ENCODE measurements around the gene CGREF1. TPM values are rescaled to one million over a fixed set of nuclear protein-coding genes. Genes with fewer than 3 reads are reported as not detected.

The CGREF1 gene
- total RNA-seq = 1 to 10 TPM; 2.6 to 7.3 (median 2.7) TPM

DNA sequence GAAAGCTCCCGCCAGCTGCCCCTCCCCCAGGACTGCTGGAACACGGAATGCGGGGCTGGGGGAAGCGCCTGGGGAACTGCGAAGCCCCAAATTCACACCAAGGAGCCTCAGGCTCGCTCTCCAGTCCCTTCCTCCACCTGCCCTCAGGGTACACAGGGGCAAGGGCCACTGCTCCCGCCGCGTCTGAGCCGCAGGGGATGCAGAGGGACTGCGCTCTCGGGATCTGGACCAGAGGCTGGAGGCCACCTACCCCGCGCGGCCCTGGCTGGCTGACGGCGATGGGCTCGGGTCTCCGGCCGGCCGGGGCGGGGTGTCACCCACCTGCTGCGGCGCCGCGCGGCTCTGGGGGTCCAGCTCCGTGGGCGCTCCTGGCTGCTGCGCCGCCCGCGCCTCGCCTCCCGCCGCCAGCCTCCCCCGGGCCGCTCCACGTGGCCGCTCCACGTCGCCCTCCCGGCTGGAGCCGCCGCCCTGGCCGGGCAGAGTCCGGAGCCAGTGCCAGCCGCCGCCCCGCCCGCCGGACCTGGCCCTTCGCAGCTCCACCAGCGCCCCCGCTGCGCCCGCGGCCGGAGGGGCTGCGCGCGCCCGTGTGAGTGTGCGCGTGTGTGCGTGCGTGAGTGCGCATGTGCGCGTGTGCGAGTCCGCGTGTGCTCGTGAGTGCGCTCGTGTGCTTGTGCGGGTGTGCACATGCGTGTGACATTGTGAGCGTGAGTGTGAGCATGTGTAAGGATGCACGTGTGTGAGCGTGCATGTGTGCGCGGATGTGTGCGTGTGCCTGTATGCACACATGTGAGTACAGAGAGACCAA is at the start of gene CGREF1:
CGREF1 (minus strand) TSS at position 604 of the 805 bp plus-strand sequence. CDS start 14,762 bp downstream, outside the sequence.
- H3K4me1 Mint-ChIP-seq (ENCODE audit: low read depth) = peaks cover 20% of the 10 kb centered on the region
- no peak for DNase-seq
- ATAC-seq = peak; percentile 32 to 47
- peaks cover 32% of the 10 kb centered on the region for H3K27me3 Mint-ChIP-seq (ENCODE audit: low read depth)
- H3K9me3 Mint-ChIP-seq = no peaks in the 10 kb centered on the region
- H3K4me3 Mint-ChIP-seq = peak within 1 kb of the TSS; percentile 77
- no peaks in the 10 kb centered on the region for H3K36me3 Mint-ChIP-seq (ENCODE audit: insufficient read depth)

DNA sequence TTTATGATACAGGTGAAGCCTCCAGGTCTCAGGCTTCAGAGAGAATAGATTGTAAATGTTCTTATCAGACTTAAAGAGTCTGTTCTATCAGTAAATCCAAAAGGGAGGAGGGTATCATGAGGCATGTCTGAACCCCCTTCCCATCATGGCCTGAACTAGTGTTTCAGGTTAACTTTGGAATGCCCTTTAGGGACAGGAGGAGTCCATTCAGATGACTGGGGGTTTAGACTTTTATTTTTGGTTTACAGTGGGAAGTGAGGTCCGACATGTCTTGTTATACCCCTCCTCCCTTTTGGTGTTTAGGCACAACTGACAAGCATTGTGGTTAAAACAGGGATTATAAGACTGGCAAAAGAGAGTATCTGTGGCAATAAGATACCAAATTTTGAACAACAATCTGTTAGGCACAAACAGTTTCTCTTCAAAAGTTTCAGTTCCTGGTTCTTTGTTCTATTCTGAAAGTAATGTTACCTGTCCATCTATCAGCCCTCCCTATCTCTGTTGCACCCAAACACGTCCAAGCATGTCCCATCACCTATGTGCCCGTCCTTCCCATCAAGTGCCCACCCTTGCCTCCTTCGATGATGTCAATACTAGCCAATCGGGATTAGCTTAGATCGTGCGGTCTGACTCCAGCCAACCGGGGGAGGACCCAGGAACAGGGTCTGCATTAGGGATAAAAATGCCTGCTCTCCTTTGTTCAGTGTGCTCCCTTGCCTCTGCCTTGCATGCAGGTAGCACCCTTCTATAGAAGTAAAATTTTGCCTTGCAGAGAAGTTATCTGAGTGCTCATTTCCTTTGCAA is 46.2 kb upstream of the CGREF1 start:
- H3K27me3 Mint-ChIP-seq (ENCODE audit: low read depth) = no peaks in the 10 kb centered on the region
- no peaks in the 10 kb centered on the region for H3K9me3 Mint-ChIP-seq
- H3K4me1 Mint-ChIP-seq (ENCODE audit: low read depth) = no peaks in the 10 kb centered on the region
- DNase-seq (no peak), ATAC-seq (no peak)
- H3K36me3 Mint-ChIP-seq (ENCODE audit: insufficient read depth) = no peaks in the 10 kb centered on the region
- no peak overlapping the region for H3K4me3 Mint-ChIP-seq

DNA sequence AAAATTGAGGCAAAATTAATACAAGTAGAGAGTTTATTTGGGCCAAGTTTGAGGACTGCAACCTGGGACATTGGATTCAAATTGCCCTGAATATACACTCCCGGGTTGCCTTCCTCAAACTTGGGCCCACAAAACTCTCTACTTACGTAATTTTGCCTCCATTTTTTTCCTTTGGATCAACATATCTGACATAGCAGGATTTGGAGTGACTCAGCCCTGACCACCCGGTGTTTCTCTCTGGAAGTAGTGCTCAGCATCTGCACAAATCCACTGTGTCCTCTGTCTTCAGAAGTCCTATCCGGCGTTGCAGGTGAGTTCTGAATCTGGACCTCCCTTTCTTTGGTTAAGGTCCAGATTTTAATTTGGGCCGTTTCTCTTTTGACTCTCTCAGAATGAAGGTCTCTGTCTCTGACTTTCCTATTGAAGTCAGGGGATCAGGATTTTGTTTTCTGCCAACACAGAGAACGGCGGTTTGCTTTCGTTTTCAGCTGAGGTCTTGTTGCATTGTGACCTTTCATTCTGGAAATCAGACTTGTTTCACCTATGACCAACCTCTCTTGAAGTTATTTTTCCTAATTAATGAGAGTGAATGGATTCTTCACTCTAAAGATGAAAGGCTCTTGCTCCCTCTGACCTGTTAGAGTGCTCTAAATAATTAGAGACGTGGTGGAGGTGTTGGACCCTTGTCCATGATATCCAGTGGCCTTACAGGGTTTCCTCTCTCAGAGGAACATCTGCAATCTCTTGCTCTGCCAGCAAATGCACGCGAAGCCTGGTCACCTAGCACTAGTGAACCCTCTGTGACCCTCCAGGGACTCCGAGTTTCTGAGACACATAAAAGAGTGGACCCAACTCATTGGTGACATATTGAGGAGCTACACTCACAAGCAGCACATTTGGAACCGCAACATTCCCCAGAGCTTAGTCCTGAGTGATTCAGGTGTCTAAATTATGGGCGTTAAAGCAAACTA is 43.5 kb upstream of the CGREF1 start:
- DNase-seq (no peak), ATAC-seq (no peak)
- Mint-ChIP-seq H3K27me3 (ENCODE audit: low read depth) (peaks cover 3% of the 10 kb centered on the region), H3K4me3 (no peak overlapping the region), H3K36me3 (ENCODE audit: insufficient read depth) (no peaks in the 10 kb centered on the region), H3K9me3 (no peaks in the 10 kb centered on the region), H3K4me1 (ENCODE audit: low read depth) (no peaks in the 10 kb centered on the region)

DNA sequence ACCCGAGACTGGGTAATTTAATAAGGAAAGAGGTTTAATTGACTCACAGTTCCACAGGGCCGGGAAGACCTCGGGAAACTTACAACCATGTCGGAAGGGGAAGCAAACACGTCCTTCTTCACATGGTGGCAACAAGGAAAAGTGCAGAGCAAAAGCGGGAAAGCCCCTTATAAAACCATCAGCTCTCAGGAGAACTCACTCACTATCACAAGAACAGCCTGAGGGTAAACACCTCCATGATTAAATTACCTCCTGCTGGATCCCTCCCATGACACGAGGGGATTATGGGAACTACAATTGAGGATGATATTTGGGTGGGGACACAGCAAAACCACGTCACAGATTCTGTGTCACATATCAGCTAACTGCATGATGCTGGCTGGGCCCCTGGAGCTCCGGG is 41.3 kb upstream of the CGREF1 start:
- peaks cover 3% of the 10 kb centered on the region for H3K27me3 Mint-ChIP-seq (ENCODE audit: low read depth)
- no peak overlapping the region for H3K4me3 Mint-ChIP-seq

DNA sequence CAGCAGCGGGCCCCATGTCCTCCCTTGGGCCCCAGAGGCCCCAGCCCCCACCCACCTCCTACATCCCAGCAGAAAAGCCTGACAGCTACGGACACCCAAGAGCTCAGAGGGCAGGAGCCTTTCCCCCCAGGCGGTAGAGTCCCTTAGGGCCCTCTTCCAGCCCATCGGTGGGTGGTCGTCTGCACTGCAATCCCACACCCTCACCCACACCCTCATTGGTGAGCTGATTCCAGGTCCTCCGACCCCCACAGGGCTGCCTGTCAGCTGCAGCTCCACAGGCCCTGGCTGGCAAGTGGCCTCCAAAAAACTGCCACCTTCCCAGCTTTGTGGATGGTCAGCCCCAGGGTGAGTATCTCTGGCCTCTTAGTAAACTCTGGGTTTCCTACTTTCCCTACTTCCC is 40.3 kb upstream of the CGREF1 start:
- no peaks in the 10 kb centered on the region for H3K36me3 Mint-ChIP-seq (ENCODE audit: insufficient read depth)
- DNase-seq (no peak), ATAC-seq (no peak)
- H3K27me3 Mint-ChIP-seq (ENCODE audit: low read depth) = peaks cover 3% of the 10 kb centered on the region
- H3K4me1 Mint-ChIP-seq (ENCODE audit: low read depth) = no peaks in the 10 kb centered on the region
- no peaks in the 10 kb centered on the region for H3K9me3 Mint-ChIP-seq
- no peak overlapping the region for H3K4me3 Mint-ChIP-seq

More for the DNA sequence above, 41.3 kb upstream of the CGREF1 start:
- ATAC-seq (no peak), DNase-seq (no peak)
- Mint-ChIP-seq H3K4me1 (ENCODE audit: low read depth) (no peaks in the 10 kb centered on the region), H3K36me3 (ENCODE audit: insufficient read depth) (no peaks in the 10 kb centered on the region), H3K9me3 (no peaks in the 10 kb centered on the region)

DNA sequence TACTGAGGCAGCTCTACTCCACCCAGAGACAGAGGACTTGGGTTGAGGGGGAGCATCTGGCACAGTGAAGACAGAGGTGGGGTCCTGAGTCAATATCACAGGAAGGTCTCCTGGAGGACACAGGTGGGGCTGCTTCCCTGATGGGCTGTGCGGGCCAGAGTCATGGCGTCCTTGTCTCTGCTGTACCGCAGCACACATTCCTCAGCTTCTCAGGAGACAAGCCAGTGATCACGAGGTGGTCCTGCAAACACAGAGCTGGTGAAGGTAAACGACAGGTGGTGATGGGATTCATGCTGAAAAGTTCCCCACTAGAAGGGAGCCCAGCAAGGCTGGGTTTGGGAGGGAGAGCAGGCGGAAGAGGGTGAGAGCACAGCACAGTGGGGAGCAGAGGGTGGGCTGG is 39.5 kb upstream of the CGREF1 start:
- DNase-seq (no peak), ATAC-seq (no peak)
- Mint-ChIP-seq H3K4me1 (ENCODE audit: low read depth) (no peaks in the 10 kb centered on the region), H3K9me3 (no peaks in the 10 kb centered on the region), H3K27me3 (ENCODE audit: low read depth) (peaks cover 3% of the 10 kb centered on the region), H3K36me3 (ENCODE audit: insufficient read depth) (no peaks in the 10 kb centered on the region), H3K4me3 (no peak overlapping the region)

- Mint-ChIP-seq H3K9me3 (no peaks in the 10 kb centered on the region), H3K27me3 (ENCODE audit: low read depth) (peaks cover 3% of the 10 kb centered on the region), H3K4me1 (ENCODE audit: low read depth) (no peaks in the 10 kb centered on the region), H3K4me3 (no peak overlapping the region), H3K36me3 (ENCODE audit: insufficient read depth) (no peaks in the 10 kb centered on the region)
- no peak for ATAC-seq
- DNase-seq = no peak
These were observed 36.2 kb upstream of the CGREF1 start for GRCh38 chr2:27155069-27155520.

- ATAC-seq (no peak), DNase-seq (no peak)
- H3K36me3 Mint-ChIP-seq (ENCODE audit: insufficient read depth) = no peaks in the 10 kb centered on the region
- no peaks in the 10 kb centered on the region for H3K4me1 Mint-ChIP-seq (ENCODE audit: low read depth)
- H3K27me3 Mint-ChIP-seq (ENCODE audit: low read depth) = peaks cover 3% of the 10 kb centered on the region
- H3K4me3 Mint-ChIP-seq = no peak overlapping the region
- no peaks in the 10 kb centered on the region for H3K9me3 Mint-ChIP-seq
These were observed 35.6 kb upstream of the CGREF1 start for GRCh38 chr2:27154488-27154887.

DNA sequence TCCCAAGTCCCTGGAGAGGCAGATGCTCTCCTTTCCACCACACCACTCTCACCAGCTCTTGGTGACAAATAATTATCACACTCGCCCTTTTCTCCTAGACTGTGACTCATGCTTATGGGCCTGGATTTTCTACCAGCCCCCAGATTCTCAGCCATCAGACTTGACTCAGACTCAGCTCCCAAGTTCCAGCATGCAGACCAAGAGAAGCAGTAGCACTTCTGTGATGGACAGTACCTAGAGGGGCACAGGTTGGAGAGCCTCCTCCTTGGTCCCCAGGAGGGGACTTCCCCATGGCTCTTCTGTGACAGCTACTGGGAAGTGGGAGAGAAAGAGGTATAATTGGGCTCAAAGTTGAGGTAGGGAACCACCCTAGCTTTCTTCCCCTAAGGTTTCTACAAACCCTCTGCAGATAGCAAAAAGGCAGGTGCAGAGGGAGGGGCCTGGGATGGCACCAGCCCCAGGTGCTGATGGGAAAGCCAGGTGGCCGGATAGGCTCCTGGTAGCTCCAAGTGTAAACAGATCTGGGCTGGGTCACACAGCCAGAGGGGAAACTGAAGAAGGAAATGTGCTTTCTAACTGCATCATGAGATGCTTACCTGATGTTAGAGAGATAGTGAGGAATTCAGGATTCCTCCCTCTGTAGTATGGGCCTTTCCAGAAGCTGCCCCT is 34.0 kb upstream of the CGREF1 start:
- H3K27me3 Mint-ChIP-seq (ENCODE audit: low read depth) = peaks cover 9% of the 10 kb centered on the region
- H3K4me3 Mint-ChIP-seq = no peak overlapping the region
- DNase-seq = no peak
- H3K36me3 Mint-ChIP-seq (ENCODE audit: insufficient read depth) = no peaks in the 10 kb centered on the region
- no peaks in the 10 kb centered on the region for H3K9me3 Mint-ChIP-seq
- peak; percentile 56 to 58 for ATAC-seq
- H3K4me1 Mint-ChIP-seq (ENCODE audit: low read depth) = no peaks in the 10 kb centered on the region

GRCh38 chr2:27152102-27152795 is 33.3 kb upstream of the CGREF1 start:
- H3K36me3 Mint-ChIP-seq (ENCODE audit: insufficient read depth) = no peaks in the 10 kb centered on the region
- ATAC-seq (no peak), DNase-seq (no peak)
- H3K9me3 Mint-ChIP-seq = no peaks in the 10 kb centered on the region
- no peaks in the 10 kb centered on the region for H3K4me1 Mint-ChIP-seq (ENCODE audit: low read depth)
- no peak overlapping the region for H3K4me3 Mint-ChIP-seq
- H3K27me3 Mint-ChIP-seq (ENCODE audit: low read depth) = peaks cover 8% of the 10 kb centered on the region

DNA sequence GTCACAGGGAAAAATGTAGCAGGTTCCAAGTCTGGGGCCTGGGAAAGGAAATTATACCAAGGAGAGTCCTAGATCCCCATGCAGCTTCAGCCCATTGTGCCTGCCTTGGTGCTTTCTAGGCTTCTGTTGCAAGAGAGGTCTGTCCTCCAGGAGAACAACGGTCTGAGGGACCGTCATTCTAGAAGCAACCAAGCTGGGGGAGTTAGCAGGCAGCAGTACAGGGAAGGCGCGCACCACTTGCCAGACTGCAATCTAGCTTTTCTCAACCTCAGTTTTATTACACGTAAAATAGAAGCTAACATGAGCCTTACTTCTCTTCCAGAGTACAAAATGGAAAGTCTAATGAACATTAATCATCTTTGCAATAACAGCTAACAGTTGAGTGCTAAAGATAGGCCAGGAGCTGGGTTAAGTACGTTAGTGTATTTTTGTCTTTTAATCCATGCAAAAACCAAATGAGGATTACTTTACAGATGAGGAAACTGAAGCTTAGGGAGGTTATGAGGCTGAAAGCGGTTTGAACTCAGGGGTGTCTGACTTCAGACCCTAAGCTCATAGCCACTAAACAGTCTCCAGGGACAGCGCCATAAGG is 31.8 kb upstream of the CGREF1 start:
- peaks cover 10% of the 10 kb centered on the region for H3K27me3 Mint-ChIP-seq (ENCODE audit: low read depth)
- no peak overlapping the region for H3K4me3 Mint-ChIP-seq
- ATAC-seq (no peak), DNase-seq (no peak)
- H3K4me1 Mint-ChIP-seq (ENCODE audit: low read depth) = no peaks in the 10 kb centered on the region
- H3K9me3 Mint-ChIP-seq = no peaks in the 10 kb centered on the region
- no peaks in the 10 kb centered on the region for H3K36me3 Mint-ChIP-seq (ENCODE audit: insufficient read depth)

DNA sequence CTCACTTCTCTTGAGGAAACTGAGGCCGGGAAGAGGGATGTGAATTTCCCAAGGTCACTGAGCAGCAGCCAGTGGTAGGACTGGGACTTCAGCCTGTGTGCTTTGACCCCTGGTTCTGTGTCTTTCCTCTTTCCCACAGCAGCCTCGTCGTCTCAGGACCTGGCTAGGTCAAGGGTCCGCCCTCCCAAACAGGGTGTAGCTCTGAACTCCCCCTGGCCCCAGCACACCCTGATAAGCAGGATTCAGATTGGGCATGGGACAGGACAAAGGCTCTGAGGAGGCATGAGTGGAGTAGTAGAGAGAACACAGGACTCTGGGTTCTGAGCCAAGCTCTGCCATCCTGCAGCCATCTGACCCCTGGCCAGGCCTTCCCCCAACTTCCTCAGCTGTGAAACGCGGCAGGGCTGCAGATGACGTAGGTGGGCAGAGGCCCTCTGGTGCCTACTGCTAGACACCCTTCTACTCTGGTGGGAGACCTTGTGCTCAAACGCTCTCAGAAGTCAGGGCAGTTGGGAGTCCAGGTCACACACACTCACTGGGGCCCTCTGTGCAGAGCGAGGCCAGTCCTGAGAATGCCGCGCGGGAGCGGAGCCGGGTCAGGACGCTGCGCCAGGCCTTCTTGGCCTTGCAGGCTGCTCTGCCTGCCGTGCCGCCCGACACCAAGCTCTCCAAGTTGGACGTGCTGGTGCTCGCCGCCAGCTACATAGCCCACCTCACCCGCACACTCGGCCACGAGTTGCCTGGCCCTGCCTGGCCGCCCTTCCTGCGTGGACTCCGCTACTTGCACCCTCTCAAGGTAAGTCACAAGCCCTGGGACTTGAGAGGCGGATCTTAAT is 30.9 kb upstream of the CGREF1 start:
- DNase-seq (no peak), ATAC-seq (no peak)
- H3K36me3 Mint-ChIP-seq (ENCODE audit: insufficient read depth) = no peaks in the 10 kb centered on the region
- no peak overlapping the region for H3K4me3 Mint-ChIP-seq
- peaks cover 10% of the 10 kb centered on the region for H3K27me3 Mint-ChIP-seq (ENCODE audit: low read depth)
- no peaks in the 10 kb centered on the region for H3K9me3 Mint-ChIP-seq
- H3K4me1 Mint-ChIP-seq (ENCODE audit: low read depth) = no peaks in the 10 kb centered on the region

Data from activated T-cell treated with anti-CD3 and anti-CD28 coated beads, Interleukin-2, amount 50 U/mL, for 4 hours (primary cell).